GM23248 (cell line): ENCODE data around the gene TACR2. TPM values are rescaled to one million over a fixed set of nuclear protein-coding genes. Genes with fewer than 3 reads are reported as not detected.

Experiments
- DNase-seq: peaks from one replicate; pipeline ENCODE4 v3.0.0-alpha.2; 2015
- H2AFZ ChIP-seq: fragments of 200-600 bp; sonication (generic); 2 replicates; pipeline ENCODE4 v1.6.1; 2016; ENCODE audit warnings: antibody characterized with exemption
- H3F3A ChIP-seq: fragments of 200-600 bp; sonication (generic); 2 replicates; pipeline ENCODE4 v1.6.1; 2016; ENCODE audit warnings: mild to moderate bottlenecking, antibody characterized with exemption, mixed run types; ENCODE audit not compliant: insufficient read depth
- H3K27ac ChIP-seq: fragments of 200-600 bp; sonication (generic); 2 replicates; pipeline ENCODE4 v1.5.1; 2016; ENCODE audit warnings: mild to moderate bottlenecking
- H3K27me3 ChIP-seq: fragments of 200-600 bp; sonication (generic); replicated peaks from 2 replicates; pipeline ENCODE4 v1.6.1; 2016; ENCODE audit warnings: mild to moderate bottlenecking; ENCODE audit not compliant: insufficient read depth
- H3K36me3 ChIP-seq: fragments of 200-600 bp; sonication (generic); 2 replicates; pipeline ENCODE4 v1.6.1; 2016; ENCODE audit warnings: low read depth, mild to moderate bottlenecking
- H3K4me1 ChIP-seq: fragments of 200-600 bp; sonication (generic); 2 replicates; pipeline ENCODE4 v1.6.1; 2016; ENCODE audit warnings: mild to moderate bottlenecking; ENCODE audit not compliant: insufficient read depth
- H3K4me2 ChIP-seq: fragments of 200-600 bp; sonication (generic); one replicate; pipeline ENCODE4 v1.6.1; 2016; ENCODE audit warnings: mild to moderate bottlenecking; ENCODE audit not compliant: unreplicated experiment
- H3K4me3 ChIP-seq: fragments of 200-600 bp; sonication (generic); 2 replicates; pipeline ENCODE4 v1.5.1; 2016; ENCODE audit warnings: mild to moderate bottlenecking
- H3K79me2 ChIP-seq: fragments of 200-600 bp; sonication (generic); 2 replicates; pipeline ENCODE4 v1.6.1; 2016; ENCODE audit warnings: mild to moderate bottlenecking; ENCODE audit not compliant: insufficient read depth
- H3K9ac ChIP-seq: fragments of 200-600 bp; sonication (generic); 2 replicates; pipeline ENCODE4 v1.6.1; 2016; ENCODE audit warnings: mild to moderate bottlenecking
- H3K9me2 ChIP-seq: fragments of 200-600 bp; sonication (generic); 2 replicates; pipeline ENCODE4 v1.6.1; 2016; ENCODE audit warnings: mixed run types, mild to moderate bottlenecking, moderate library complexity; ENCODE audit not compliant: insufficient read depth
- H3K9me3 ChIP-seq: fragments of 200-600 bp; sonication (generic); one replicate; pipeline ENCODE4 v1.6.1; 2017; ENCODE audit warnings: low read depth
- H4K20me1 ChIP-seq: fragments of 200-600 bp; sonication (generic); 2 replicates; pipeline ENCODE4 v1.6.0; 2016; ENCODE audit not compliant: insufficient read depth
- EZH2 ChIP-seq: fragments of 200-600 bp; sonication (generic); IDR thresholded peaks from 2 replicates; pipeline ENCODE4 v1.6.1; 2018; ENCODE audit warnings: antibody characterized with exemption, mild to moderate bottlenecking; ENCODE audit not compliant: insufficient read depth, poor library complexity, severe bottlenecking
- EZH2phosphoT487 ChIP-seq: fragments of 200-600 bp; sonication (generic); IDR thresholded peaks from 2 replicates; pipeline ENCODE4 v1.6.1; 2018; ENCODE audit warnings: antibody characterized with exemption, moderate library complexity, mild to moderate bottlenecking, low read depth; ENCODE audit not compliant: insufficient read depth
- WGBS, 2 experiments: methylation state at CpG; one replicate each; pipeline ENCODE4 v1.1.6; 2015 to 2017; ENCODE audit warnings: low lambda C conversion rate in 2 of 2, low coverage in 1 of 2; ENCODE audit errors: missing lambda C conversion rate in 2 of 2; 5-methylcytosine and 5-hydroxymethylcytosine counted together
- in situ Hi-C: fragments of 300-500 bp; cut with MboI; formaldehyde crosslinking; loops from 2 replicates; pipeline ENCODE4 v1.15.0; 2020
- polyA plus RNA-seq: library from polyadenylated mRNA; unstranded; fragments of >200 nt; fragmentation: Nextera tagmentation; extraction: Ambion mirVana; gene quantifications from 2 replicates; pipeline ENCODE4 v1.2.1, GENCODE V29; 2016
- total RNA-seq: library from RNA; depleted of rRNA; stranded (reverse); fragments of >200 nt; shearing (Covaris generic); gene quantifications from 2 replicates; pipeline ENCODE4 v1.2.3, GENCODE V29; 2014; rRNA removed

The TACR2 gene
- total and polyA plus RNA-seq, 2 experiments from 2014 or later, result 0.24 to 0.54 TPM

- Histone ChIP-seq H3K9ac (no peak overlapping the region), H3K9me3 (no peaks in the 10 kb centered on the region), H3K36me3 (peaks cover 5% of the 10 kb centered on the region; the same call in 1 of the 2 replicates), H3K4me3 (no peak overlapping the region), H3K4me2 (no peak overlapping the region), H3K4me1 (peaks cover 55% of the 10 kb centered on the region), H3K79me2 (peaks cover 88% of the 10 kb centered on the region), H2AFZ (no peak overlapping the region), H3F3A (peaks cover 29% of the 10 kb centered on the region), H3K27ac (no peak overlapping the region), H3K27me3 (no peaks in the 10 kb centered on the region), H3K9me2 (no peaks in the 10 kb centered on the region), H4K20me1 (no peaks in the 10 kb centered on the region)
- 87 to 96% methylated on average over 12 of the region's 12 CpGs for WGBS, 2 experiments
- DNase-seq, result no peak
- in situ Hi-C loops, result no loop called here
- TF ChIP-seq EZH2, result no peak
- TF ChIP-seq EZH2phosphoT487, result no peak
Observed at GRCh38 chr10:69358148-69358795, 58.4 kb downstream of the TACR2 start.

GRCh38 chr10:69356187-69356586 is 60.5 kb downstream of the TACR2 start:
- H3K4me2 ChIP-seq, result no peak overlapping the region
- no peaks in the 10 kb centered on the region for H3K9me2 ChIP-seq
- H2AFZ ChIP-seq, result no peak overlapping the region
- H3K27ac ChIP-seq, result no peak overlapping the region
- H3K27me3 ChIP-seq, result no peaks in the 10 kb centered on the region
- no peak overlapping the region for H3K4me3 ChIP-seq
- no peak overlapping the region for H3K9ac ChIP-seq
- WGBS, 2 experiments, result 100% methylated on average over 2 of the region's 2 CpGs
- peaks cover 31% of the 10 kb centered on the region for H3F3A ChIP-seq
- peaks cover 93% of the 10 kb centered on the region for H3K79me2 ChIP-seq
- no peak for DNase-seq
- H3K9me3 ChIP-seq, result no peaks in the 10 kb centered on the region
- no peaks in the 10 kb centered on the region for H4K20me1 ChIP-seq
- in situ Hi-C loops, result no loop called here
- peaks cover 53% of the 10 kb centered on the region for H3K4me1 ChIP-seq
- no peak for TF ChIP-seq EZH2
- TF ChIP-seq EZH2phosphoT487, result no peak
- H3K36me3 ChIP-seq, result no peaks in the 10 kb centered on the region

- DNase-seq, result no peak
- H3K9ac ChIP-seq, result no peak overlapping the region
- H3K79me2 ChIP-seq, result peaks cover 88% of the 10 kb centered on the region
- TF ChIP-seq EZH2phosphoT487, result no peak
- TF ChIP-seq EZH2, result no peak
- no peaks in the 10 kb centered on the region for H3K36me3 ChIP-seq
- peak overlapping the region; percentile 7 for H3K4me2 ChIP-seq
- no peak overlapping the region for H2AFZ ChIP-seq
- H3K4me3 ChIP-seq, result no peak overlapping the region
- no peaks in the 10 kb centered on the region for H3K9me3 ChIP-seq
- no peaks in the 10 kb centered on the region for H4K20me1 ChIP-seq
- H3K9me2 ChIP-seq, result no peaks in the 10 kb centered on the region
- H3K27me3 ChIP-seq, result no peaks in the 10 kb centered on the region
- no peak overlapping the region for H3K27ac ChIP-seq
- H3F3A ChIP-seq, result peaks cover 40% of the 10 kb centered on the region
- peaks cover 48% of the 10 kb centered on the region for H3K4me1 ChIP-seq
- WGBS, 2 experiments, result 89 to 93% methylated on average over 8 of the region's 8 CpGs
- in situ Hi-C loops, result no loop called here
Observed at GRCh38 chr10:69353977-69354635, 62.6 kb downstream of the TACR2 start.

Other genes starting within 250 kb of the TACR2 start
- 18.2 and 29.9 TPM in 2 replicates for gene SUPV3L1, start 236.7 kb downstream of the TACR2 start, total RNA-seq
- 28.1 and 29.8 TPM in 2 replicates for gene SUPV3L1, start 236.7 kb downstream of the TACR2 start, polyA plus RNA-seq
- gene HKDC1, start 196.6 kb downstream of the TACR2 start, total RNA-seq, result 0.13 and 0.32 TPM in 2 replicates
- gene HKDC1, start 196.6 kb downstream of the TACR2 start, polyA plus RNA-seq, result 0.33 and 0.34 TPM in 2 replicates
- 96.6 and 99.4 TPM in 2 replicates for gene HK1, start 138.4 kb downstream of the TACR2 start, total RNA-seq
- 134 and 137 TPM in 2 replicates for gene HK1, start 138.4 kb downstream of the TACR2 start, polyA plus RNA-seq
- gene TSPAN15, start 34.5 kb upstream of the TACR2 start, total RNA-seq, result not detected in 2 replicates
- gene TSPAN15, start 34.5 kb upstream of the TACR2 start, polyA plus RNA-seq, result 0.29 and 0.34 TPM in 2 replicates
- gene NEUROG3, start 156.5 kb upstream of the TACR2 start, total RNA-seq, result not detected in 2 replicates
- not detected in 2 replicates for gene NEUROG3, start 156.5 kb upstream of the TACR2 start, polyA plus RNA-seq
- gene FAM241B, start 213.3 kb upstream of the TACR2 start, total RNA-seq, result not detected in 2 replicates
- 0.18 and 0.42 TPM in 2 replicates for gene FAM241B, start 213.3 kb upstream of the TACR2 start, polyA plus RNA-seq